Right ventricle myocardium inferior (tissue), 1 donor: Measurements from ENCODE around the gene NT5DC1. TPM values are rescaled to one million over a fixed set of nuclear protein-coding genes. Genes with fewer than 3 reads are reported as not detected.
A peak's percentile ranks its signal among the peaks of the same experiment; 100 is the strongest.

Experiments used
- ATAC-seq: fragments of 200-7000 bp; cut with Tn5 transposase; one replicate; pipeline ENCODE4 v1.9.1; 2020; ENCODE audit warnings: mild to moderate bottlenecking, moderate library complexity
- DNase-seq: peaks from one replicate; pipeline ENCODE4 v3.0.0; 2021; ENCODE audit errors: missing footprints
- intact Hi-C: fragments of 100-400 bp; cut with DNase I; formaldehyde crosslinking; loops from one replicate; pipeline ENCODE4 v1.11.0; 2022
- total RNA-seq: library from RNA; stranded (reverse); fragmentation: NEBNext Ultra II Directional; extraction: Animal tissue kit (Norgen Biotek cat#: 25700); gene quantifications from one replicate; pipeline ENCODE4 v1.2.1, GENCODE V29; 2021
- donor health status: DM: no; HTN: yes; CAD: no; lungs with severe emphysema.

NT5DC1 gene
- total RNA-seq, 1 donor from 2014 or later = 49.9 TPM

- DNase-seq = peak; percentile 97
- intact Hi-C loops = loop anchor here (2.0 to 5.0 kb wide), 2 partner anchors 25 to 36 kb away; partner anchors contain the start of gene TSPYL1
- ATAC-seq = peak; percentile 98
Measured at GRCh38 chr6:116253505-116254296, 153.0 kb downstream of the NT5DC1 start, which contains the start of gene TSPYL4. TSS of gene TSPYL4 (minus strand) at chr6:116254075. CDS start at chr6:116254008, 67 bp downstream.

GRCh38 chr6:116254297-116255056 lies 153.8 kb downstream of the NT5DC1 start:
- ATAC-seq (peak; percentile 1), DNase-seq (no peak)
- intact Hi-C loops = loop anchor here (2.0 to 5.0 kb wide), 2 partner anchors 24 to 37 kb away; partner anchors contain the start of gene TSPYL1

- intact Hi-C loops = loop anchor here (2.0 kb wide), 1 partner anchor 23 kb away; the partner anchor contains the start of gene TSPYL1
- ATAC-seq (peak; percentile 35), DNase-seq (no peak)
Measured at GRCh38 chr6:116255246-116255800, 154.7 kb downstream of the NT5DC1 start.

GRCh38 chr6:116256694-116257093 lies 156.0 kb downstream of the NT5DC1 start:
- ATAC-seq (no peak), DNase-seq (no peak)
- intact Hi-C loops = no loop called here

- ATAC-seq = no peak
- intact Hi-C loops = no loop called here
- DNase-seq = no peak
Measured at GRCh38 chr6:116258520-116258919, 157.9 kb downstream of the NT5DC1 start.

- ATAC-seq (no peak), DNase-seq (no peak)
- intact Hi-C loops = no loop called here
Measured at GRCh38 chr6:116263353-116263752, 162.7 kb downstream of the NT5DC1 start.

GRCh38 chr6:116265041-116265829 lies 164.6 kb downstream of the NT5DC1 start:
- peak; percentile 50 for ATAC-seq
- intact Hi-C loops = loop anchor here (5.0 kb wide), 1 partner anchor 297 kb away; no protein-coding TSS in a partner anchor
- DNase-seq = peak; percentile 69

GRCh38 chr6:116266803-116267202 lies 166.2 kb downstream of the NT5DC1 start:
- DNase-seq (no peak), ATAC-seq (no peak)
- intact Hi-C loops = loop anchor here (5.0 kb wide), 1 partner anchor 295 kb away; no protein-coding TSS in a partner anchor

GRCh38 chr6:116267836-116268588 lies 167.4 kb downstream of the NT5DC1 start:
- intact Hi-C loops = loop anchor here (5.0 kb wide), 1 partner anchor 294 kb away; no protein-coding TSS in a partner anchor
- no peak for DNase-seq
- no peak for ATAC-seq

- no peak for DNase-seq
- intact Hi-C loops = loop anchor here (5.0 kb wide), 1 partner anchor 294 kb away; no protein-coding TSS in a partner anchor
- peak; percentile 39 for ATAC-seq
Measured at GRCh38 chr6:116268589-116269293, 168.1 kb downstream of the NT5DC1 start.

- DNase-seq (no peak), ATAC-seq (no peak)
- intact Hi-C loops = no loop called here
Measured at GRCh38 chr6:116271149-116271708, 170.6 kb downstream of the NT5DC1 start.

GRCh38 chr6:116277124-116277523 lies 176.5 kb downstream of the NT5DC1 start:
- DNase-seq = no peak
- intact Hi-C loops = loop anchor here (5.0 kb wide), 1 partner anchor 95 kb away; the partner anchor contains the start of gene DSE
- ATAC-seq = no peak

- intact Hi-C loops = loop anchor here (2.0 to 5.0 kb wide), 2 partner anchors 24 to 94 kb away; partner anchors contain the start of genes DSE and TSPYL4
- ATAC-seq (no peak), DNase-seq (no peak)
Measured at GRCh38 chr6:116278481-116278829, 177.8 kb downstream of the NT5DC1 start.

- ATAC-seq = peak; percentile 49
- intact Hi-C loops = loop anchor here (2.0 to 5.0 kb wide), 2 partner anchors 24 to 93 kb away; partner anchors contain the start of genes DSE and TSPYL4
- peak; percentile 75 for DNase-seq
Measured at GRCh38 chr6:116278854-116279231, 178.2 kb downstream of the NT5DC1 start.

- DNase-seq = peak; percentile 96
- intact Hi-C loops = loop anchor here (2.0 to 5.0 kb wide), 2 partner anchors 25 to 93 kb away; partner anchors contain the start of genes DSE and TSPYL4
- ATAC-seq = peak; percentile 98
Measured at GRCh38 chr6:116279232-116280160, 178.8 kb downstream of the NT5DC1 start, which contains the start of gene TSPYL1. TSS of gene TSPYL1 (minus strand) at chr6:116279930. CDS start at chr6:116279830, 100 bp downstream.
